Chondrocyte (in vitro differentiated cells): ENCODE data around the gene TOPAZ1. TPM values are rescaled to one million over a fixed set of nuclear protein-coding genes. Genes with fewer than 3 reads are reported as not detected.
A peak's percentile ranks its signal among the peaks of the same experiment; 100 is the strongest.

Source experiments
- DNase-seq: peaks from one replicate; pipeline ENCODE4 v3.0.0; 2021; ENCODE audit warnings: mixed read lengths, low spot score
- H3K27ac Mint-ChIP-seq: one replicate; pipeline ENCODE4 v1.8.0; 2021; ENCODE audit warnings: mild to moderate bottlenecking, moderate library complexity, mixed read lengths; ENCODE audit not compliant: unreplicated experiment
- H3K27me3 Mint-ChIP-seq: 2 replicates; pipeline ENCODE4 v1.8.0; 2021; ENCODE audit warnings: low read depth, mixed read lengths
- H3K36me3 Mint-ChIP-seq: 2 replicates; pipeline ENCODE4 v1.8.0; 2021; ENCODE audit warnings: low read depth, mixed read lengths
- H3K4me1 Mint-ChIP-seq: 2 replicates; pipeline ENCODE4 v1.8.0; 2021; ENCODE audit warnings: low read depth, mild to moderate bottlenecking, mixed read lengths
- H3K4me3 Mint-ChIP-seq: one replicate; pipeline ENCODE4 v1.8.0; 2021; ENCODE audit warnings: mild to moderate bottlenecking, moderate library complexity, mixed read lengths; ENCODE audit not compliant: unreplicated experiment
- H3K9me3 Mint-ChIP-seq: 2 replicates; pipeline ENCODE4 v1.8.0; 2021; ENCODE audit warnings: low read depth, mixed read lengths
- total RNA-seq: library from RNA; stranded (reverse); gene quantifications from 3 replicates; pipeline ENCODE4 v1.2.1, GENCODE V29; 2021
- TF ChIP-seq, protein P1 (sequence below): fragments of 200-600 bp; sonication (generic); IDR thresholded peaks from 2 replicates; pipeline ENCODE4 v1.5.0; 2021; ENCODE audit warnings: antibody characterized with exemption, mild to moderate bottlenecking, moderate library complexity

TOPAZ1 gene
- total RNA-seq, 1 donor from 2014 or later, result not detected

DNA sequence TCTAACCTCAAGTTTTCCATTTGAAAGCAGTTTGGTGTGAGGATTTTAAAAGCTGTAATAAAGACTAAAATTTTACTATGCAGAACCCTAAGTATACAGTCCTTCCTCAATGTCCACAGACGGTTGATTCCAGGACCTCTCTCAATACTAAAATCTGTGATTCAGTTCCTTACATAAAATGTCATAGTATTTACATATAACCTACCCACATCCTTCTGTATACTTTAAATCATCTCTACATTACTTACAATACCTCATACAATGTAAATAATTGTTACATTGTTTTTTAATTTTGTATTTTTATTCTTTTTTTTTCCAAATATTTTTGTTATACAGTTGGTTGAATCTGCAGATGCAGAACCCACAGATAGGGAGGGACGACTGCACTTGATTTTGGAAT, 2.8 kb upstream of the TOPAZ1 start:
- DNase-seq, result no peak
- Mint-ChIP-seq H3K36me3 (no peaks in the 10 kb centered on the region), H3K4me1 (peaks cover 9% of the 10 kb centered on the region), H3K9me3 (no peaks in the 10 kb centered on the region), H3K27me3 (peaks cover 11% of the 10 kb centered on the region), H3K27ac (no peak overlapping the region), H3K4me3 (no peak overlapping the region)
- TF ChIP-seq, protein P1, sequence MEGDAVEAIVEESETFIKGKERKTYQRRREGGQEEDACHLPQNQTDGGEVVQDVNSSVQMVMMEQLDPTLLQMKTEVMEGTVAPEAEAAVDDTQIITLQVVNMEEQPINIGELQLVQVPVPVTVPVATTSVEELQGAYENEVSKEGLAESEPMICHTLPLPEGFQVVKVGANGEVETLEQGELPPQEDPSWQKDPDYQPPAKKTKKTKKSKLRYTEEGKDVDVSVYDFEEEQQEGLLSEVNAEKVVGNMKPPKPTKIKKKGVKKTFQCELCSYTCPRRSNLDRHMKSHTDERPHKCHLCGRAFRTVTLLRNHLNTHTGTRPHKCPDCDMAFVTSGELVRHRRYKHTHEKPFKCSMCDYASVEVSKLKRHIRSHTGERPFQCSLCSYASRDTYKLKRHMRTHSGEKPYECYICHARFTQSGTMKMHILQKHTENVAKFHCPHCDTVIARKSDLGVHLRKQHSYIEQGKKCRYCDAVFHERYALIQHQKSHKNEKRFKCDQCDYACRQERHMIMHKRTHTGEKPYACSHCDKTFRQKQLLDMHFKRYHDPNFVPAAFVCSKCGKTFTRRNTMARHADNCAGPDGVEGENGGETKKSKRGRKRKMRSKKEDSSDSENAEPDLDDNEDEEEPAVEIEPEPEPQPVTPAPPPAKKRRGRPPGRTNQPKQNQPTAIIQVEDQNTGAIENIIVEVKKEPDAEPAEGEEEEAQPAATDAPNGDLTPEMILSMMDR, result no peak

DNA sequence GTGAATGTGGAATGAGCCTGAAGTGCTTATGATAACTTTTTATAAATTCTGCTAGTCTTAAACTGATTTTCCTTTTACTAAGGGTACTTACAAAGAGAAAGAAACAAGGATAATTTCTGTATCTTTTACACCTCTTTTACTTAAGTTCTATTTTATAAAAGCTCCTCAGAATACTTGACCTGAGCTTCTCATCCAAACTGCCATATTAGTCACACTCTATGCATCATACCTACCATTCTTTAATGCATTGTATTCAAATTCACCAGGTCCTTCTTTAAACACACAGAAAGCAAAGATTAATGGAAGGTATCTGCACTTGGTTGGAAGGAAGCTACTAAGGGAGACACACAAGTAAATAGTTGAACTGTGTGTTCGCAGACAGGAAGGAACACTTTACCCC, 1.6 kb upstream of the TOPAZ1 start:
- H3K4me3 Mint-ChIP-seq, result no peak overlapping the region
- no peak for DNase-seq
- H3K9me3 Mint-ChIP-seq, result no peaks in the 10 kb centered on the region

DNA sequence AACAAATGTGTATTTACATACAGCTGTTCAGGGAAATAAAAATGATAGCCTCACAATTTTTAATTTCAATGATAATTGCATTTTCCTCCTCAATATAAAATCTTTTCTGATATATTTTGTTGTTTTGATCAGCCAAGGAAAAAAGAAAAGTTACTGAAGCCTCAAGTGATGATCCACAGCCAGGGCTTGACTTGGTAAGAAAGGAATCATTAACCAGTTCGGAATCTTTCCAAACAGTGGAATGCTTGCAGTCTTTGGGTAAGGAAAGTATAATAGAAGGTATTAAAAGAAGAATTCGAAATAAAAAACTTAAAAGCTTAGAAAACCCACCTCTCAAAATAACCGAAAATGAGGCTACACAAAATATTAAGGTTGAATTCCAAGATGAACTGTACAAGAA, 1.0 kb downstream of the TOPAZ1 start:
- no peak overlapping the region for H3K4me3 Mint-ChIP-seq
- no peaks in the 10 kb centered on the region for H3K36me3 Mint-ChIP-seq
- H3K27ac Mint-ChIP-seq, result no peak overlapping the region
- DNase-seq, result no peak
- H3K9me3 Mint-ChIP-seq, result peaks cover 10% of the 10 kb centered on the region
- no peaks in the 10 kb centered on the region for H3K4me1 Mint-ChIP-seq
- TF ChIP-seq, protein P1, result no peak
- peaks cover 25% of the 10 kb centered on the region for H3K27me3 Mint-ChIP-seq

More for the DNA sequence above, 1.6 kb upstream of the TOPAZ1 start:
- Mint-ChIP-seq H3K4me1 (peaks cover 9% of the 10 kb centered on the region), H3K27me3 (peaks cover 21% of the 10 kb centered on the region), H3K36me3 (no peaks in the 10 kb centered on the region), H3K27ac (no peak overlapping the region)
- TF ChIP-seq, protein P1, result no peak

DNA sequence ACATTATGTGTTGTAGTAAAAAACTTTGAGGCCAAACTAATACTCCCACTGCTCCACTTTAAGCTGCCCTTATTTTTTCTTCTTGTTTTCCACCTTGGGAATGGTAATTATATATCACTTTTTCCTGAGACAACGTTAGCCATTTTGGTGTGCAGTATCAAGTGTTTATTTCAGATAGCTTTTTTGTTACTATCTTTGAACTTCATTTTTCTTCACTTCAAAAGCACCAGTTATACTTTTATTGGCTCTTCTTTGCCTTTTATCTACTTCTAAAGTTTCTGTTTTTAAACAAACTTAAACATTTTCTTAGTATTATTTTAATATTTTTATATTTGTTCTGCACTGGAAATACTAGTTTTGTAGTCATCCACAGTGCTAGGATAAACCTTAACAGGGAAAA, 6.5 kb downstream of the TOPAZ1 start:
- H3K36me3 Mint-ChIP-seq, result peaks cover 3% of the 10 kb centered on the region
- no peak overlapping the region for H3K4me3 Mint-ChIP-seq
- TF ChIP-seq, protein P1, result no peak
- DNase-seq, result no peak
- H3K9me3 Mint-ChIP-seq, result peaks cover 28% of the 10 kb centered on the region
- H3K27ac Mint-ChIP-seq, result no peak overlapping the region
- peaks cover 6% of the 10 kb centered on the region for H3K4me1 Mint-ChIP-seq
- H3K27me3 Mint-ChIP-seq, result peaks cover 25% of the 10 kb centered on the region

DNA sequence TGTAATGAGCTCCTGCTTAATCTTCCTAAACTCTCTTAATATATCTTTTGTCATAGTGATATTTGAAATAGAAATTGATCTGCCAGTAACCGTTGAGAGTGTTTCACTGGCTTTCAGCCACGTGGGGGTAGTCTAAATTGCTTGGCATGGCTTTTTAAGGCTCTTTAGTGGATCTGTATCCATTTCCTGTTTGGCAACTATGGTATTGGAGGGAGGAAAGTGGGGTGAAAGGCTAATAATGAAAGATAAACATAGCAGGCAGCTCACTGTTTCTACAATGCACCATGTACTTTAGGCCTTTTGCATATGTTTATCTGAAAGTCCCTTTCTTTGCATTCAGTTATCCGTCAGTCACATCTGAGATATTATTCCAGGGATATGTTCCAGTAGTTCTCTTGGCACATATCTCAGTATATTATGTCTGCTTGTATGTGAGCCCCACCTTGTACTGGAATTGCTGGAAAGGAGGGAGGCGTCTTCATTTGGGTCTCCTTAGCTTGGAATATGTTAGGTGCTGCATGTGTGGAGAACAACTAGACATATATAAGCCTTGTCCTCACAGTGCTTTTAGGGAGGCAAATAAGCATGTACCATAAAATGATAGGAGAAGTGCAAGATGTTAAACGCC, 10.8 kb downstream of the TOPAZ1 start:
- Mint-ChIP-seq H3K27ac (no peak overlapping the region), H3K36me3 (peaks cover 3% of the 10 kb centered on the region), H3K4me1 (peaks cover 6% of the 10 kb centered on the region), H3K4me3 (no peak overlapping the region), H3K9me3 (peaks cover 20% of the 10 kb centered on the region), H3K27me3 (peaks cover 5% of the 10 kb centered on the region)
- no peak for DNase-seq
- TF ChIP-seq, protein P1, result peak; percentile 12
